NCI-H345 treated with DMSO at 0.1 percent for 48 hours (cell line): ENCODE data around the gene CYP26A1.

ENCODE experiments used
- DNase-seq: peaks from one replicate; lab custom pipeline; 2025; ENCODE audit not compliant: unreplicated experiment; lab: John Stamatoyannopoulos, UW

The CYP26A1 gene

DNA sequence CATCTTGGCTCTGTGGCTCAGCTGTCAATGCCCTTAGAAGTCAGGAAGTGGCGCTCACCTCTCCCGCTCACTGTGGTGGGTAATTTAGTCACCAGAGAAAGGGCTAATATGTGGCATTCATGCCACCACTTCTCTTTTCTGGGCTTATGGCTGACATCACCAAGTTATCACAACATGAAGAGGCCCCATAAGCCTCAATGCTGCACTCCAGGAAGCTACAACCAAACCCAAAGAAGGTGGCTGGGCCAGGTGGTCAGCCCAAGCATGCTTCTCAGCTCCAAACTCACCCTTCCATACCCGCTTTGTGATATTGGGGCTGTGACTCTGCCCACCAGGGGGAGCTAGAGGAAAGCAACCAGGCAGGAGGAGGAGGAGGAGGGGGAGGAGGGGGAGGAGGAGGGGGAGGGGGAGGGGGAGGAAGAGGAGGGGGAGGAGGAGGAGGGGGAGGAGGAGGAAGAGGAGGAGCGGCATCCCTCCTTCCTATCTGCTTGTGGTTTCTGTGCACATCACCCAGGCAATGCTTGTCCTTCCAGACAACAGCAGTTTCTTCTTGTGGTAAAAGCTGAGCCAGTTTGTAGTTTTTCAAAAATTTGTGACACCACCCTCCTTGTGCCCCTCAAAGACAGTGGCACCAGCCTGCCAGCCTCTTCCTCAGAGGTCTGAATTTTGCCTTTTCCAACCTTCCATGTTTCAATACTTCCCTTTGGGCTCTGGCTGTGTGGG is 42.1 kb downstream of the CYP26A1 start:
- DNase-seq: no peak

DNA sequence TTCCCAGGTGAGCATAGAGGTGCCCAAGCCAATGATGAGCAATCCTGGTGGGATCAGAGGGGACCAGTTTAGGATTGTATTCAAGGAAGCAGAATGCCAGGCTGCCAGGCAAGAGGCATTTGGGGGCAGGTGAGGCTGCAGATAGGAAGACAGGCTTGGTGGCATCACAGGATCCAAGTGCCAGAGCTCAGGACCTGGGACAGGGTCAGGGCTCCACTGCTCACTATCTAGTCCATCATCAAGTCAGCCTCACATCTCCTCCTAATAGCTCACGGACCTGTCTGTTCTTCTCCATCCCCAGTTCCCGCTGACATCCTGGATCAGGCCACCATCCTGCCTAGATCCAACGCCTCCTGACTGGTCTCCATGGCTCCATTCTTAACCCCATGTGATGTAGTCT is 47.6 kb downstream of the CYP26A1 start:
- no peak for DNase-seq

DNA sequence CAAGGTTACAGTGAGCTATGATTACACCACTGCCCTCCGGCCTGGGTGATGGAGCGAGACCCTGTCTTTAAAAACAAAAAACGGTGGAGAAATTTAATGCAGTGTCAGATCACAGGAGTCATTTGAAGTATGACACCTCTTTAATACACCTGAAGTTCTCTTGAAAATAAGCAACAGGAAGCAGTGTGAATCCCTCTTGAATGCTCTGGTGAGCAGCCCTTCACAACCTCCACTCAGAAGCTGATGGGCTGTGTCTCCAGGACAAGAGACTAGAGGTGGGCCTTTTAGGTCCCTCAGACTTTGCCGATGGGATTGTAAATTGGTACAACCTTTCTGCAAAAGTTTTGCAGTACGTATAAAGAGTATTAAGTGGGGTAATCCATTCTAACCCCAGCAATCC is 50.1 kb downstream of the CYP26A1 start:
- DNase-seq: no peak

DNA sequence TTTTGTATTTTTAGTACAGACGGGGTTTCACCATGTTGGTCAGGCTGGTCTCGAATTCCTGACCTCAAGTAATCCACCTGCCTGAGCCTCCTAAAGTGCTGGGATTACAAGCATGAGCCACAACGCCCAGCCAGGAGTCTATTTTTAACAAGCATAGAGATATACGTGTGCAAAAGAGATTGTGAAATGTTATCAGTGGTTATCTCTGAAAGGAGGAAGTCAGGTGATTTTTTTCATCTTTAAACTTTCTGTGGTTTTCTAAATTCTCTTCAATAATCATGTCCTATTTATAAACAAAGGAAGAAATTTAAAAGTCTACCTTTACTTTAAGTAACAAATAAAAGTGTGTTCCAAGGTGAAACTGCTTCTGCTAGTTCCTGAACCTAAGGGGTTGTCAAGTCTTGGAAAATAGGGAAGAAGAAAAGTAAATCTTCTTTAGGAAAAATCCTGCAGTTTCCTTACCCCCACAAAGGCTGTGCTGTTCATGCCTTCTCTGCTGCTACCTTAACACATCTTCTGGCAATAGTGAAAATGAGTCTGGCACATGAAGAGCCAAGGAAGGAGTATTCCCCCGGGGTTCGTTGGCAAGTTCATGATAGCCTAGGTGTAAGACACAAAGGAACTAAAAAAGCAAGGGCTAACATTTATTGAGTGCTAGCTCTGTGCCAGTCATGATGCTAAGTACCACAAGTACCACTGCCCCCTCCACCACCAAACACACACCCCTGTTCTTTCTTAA is 51.1 kb downstream of the CYP26A1 start:
- no peak for DNase-seq

DNA sequence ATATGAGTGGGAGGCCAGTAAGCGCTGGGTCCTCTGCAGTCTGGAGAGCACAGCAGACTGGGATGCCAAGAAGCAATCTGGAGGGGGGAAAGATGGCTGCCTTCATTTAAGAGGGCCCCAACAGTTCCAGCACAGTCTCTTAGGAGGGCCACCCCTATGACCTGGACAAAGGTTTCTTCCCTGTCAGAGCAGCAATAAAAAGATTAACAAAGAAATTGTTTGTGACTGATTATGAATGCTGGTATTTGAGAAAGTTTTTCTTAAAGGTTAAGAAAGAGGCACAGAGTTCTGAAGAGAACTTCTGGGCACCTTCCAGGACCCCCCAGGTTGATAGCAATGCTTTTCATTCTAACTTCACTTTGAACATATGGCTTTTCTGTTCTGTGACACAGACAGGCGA is 52.3 kb downstream of the CYP26A1 start:
- DNase-seq: no peak

DNA sequence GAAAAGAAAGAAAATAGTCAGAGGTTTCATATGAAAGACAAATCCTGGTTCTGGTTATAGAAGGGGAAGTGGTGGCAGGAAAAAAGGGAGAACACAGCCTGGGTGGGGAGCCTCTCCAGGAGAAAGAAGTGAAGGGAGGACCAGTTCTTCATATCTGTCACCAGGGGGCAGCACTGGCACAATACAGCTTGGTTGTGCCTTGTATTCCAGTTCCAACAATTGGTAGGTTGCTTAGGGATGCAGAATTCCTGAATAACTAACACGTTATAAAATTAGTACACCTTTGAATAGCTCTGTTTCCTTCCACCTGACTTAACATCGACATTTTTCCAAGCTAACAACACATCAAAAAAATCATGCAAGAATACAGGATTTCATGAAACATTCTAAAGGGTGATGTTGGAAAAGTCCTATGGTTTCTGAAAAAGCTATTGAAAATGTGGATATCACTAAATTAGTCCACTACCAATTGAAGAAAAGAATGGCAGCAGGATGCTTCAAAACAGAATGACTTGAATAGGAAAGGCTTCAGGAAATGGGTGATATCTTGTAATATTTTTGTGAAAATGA is 52.9 kb downstream of the CYP26A1 start:
- no peak for DNase-seq
